ENCODE results near the gene RPUSD1.

- no peak for TF ChIP-seq CTCF (IDR thresholded peaks at IDR 0.05; ENCODE audit: low read length)
- TF ChIP-seq EZH2 (IDR thresholded peaks at IDR 0.05; ENCODE audit: borderline replicate concordance, low read length): no peak
Measured at GRCh38 chr16:819336-820043, 31.3 kb upstream of the RPUSD1 start.

Data from OCI-LY1 (cell line).